Measurements from ENCODE around the gene ANAPC7.

DNA sequence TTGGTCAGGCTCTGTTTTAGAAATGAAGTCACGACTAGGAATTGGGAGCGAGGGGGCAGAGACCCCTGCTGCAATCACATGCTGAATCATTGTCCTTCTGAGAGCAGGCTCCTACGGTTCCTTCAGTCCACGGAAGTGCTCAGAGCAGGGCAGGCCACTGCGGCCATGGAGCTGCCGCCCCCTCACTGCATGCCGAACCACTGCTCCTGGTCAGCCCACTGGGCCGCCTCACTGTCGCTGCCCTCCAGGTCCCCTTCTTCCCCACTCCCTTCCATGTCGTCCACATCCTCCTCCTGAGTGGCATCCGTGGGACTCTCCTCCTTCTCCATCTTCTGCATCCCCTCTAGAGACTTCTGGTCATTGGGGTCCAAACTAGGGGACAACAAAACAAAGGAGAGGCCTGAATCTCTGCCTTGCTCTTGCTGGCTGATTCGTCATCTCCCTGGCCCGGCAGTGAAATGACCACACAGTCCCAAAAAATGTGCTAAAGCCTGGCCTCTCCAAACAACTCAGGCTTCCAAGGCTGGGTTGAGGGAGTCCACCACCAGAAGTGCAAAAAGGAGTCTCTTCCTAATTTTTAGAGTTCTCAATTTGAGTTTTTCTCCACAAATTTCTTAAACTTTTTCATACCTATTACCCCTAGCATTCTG lies 29.4 kb downstream of the ANAPC7 start:
- TF ChIP-seq, protein P1, sequence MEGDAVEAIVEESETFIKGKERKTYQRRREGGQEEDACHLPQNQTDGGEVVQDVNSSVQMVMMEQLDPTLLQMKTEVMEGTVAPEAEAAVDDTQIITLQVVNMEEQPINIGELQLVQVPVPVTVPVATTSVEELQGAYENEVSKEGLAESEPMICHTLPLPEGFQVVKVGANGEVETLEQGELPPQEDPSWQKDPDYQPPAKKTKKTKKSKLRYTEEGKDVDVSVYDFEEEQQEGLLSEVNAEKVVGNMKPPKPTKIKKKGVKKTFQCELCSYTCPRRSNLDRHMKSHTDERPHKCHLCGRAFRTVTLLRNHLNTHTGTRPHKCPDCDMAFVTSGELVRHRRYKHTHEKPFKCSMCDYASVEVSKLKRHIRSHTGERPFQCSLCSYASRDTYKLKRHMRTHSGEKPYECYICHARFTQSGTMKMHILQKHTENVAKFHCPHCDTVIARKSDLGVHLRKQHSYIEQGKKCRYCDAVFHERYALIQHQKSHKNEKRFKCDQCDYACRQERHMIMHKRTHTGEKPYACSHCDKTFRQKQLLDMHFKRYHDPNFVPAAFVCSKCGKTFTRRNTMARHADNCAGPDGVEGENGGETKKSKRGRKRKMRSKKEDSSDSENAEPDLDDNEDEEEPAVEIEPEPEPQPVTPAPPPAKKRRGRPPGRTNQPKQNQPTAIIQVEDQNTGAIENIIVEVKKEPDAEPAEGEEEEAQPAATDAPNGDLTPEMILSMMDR (tag by site-specific recombination; IDR thresholded peaks at IDR 0.05): no peak
- TF ChIP-seq, protein P2, sequence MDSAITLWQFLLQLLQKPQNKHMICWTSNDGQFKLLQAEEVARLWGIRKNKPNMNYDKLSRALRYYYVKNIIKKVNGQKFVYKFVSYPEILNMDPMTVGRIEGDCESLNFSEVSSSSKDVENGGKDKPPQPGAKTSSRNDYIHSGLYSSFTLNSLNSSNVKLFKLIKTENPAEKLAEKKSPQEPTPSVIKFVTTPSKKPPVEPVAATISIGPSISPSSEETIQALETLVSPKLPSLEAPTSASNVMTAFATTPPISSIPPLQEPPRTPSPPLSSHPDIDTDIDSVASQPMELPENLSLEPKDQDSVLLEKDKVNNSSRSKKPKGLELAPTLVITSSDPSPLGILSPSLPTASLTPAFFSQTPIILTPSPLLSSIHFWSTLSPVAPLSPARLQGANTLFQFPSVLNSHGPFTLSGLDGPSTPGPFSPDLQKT (IDR thresholded peaks at IDR 0.05; ENCODE audit: borderline replicate concordance, low read depth, low read length): no peak
- no peak for TF ChIP-seq ZNF350 (tag by site-specific recombination; IDR thresholded peaks at IDR 0.05)

Data from HEK293 (cell line).